ENCODE data around the gene TMEM151B. TPM values are rescaled to one million over a fixed set of nuclear protein-coding genes. Genes with fewer than 3 reads are reported as not detected.

The TMEM151B gene
- total RNA-seq, 1 experiment from 2014 or later, result not detected

- Histone ChIP-seq H3K9ac (ENCODE audit: low read length) (no peak overlapping the region), H3K79me2 (ENCODE audit: low read length) (no peaks in the 10 kb centered on the region), H3K27me3 (ENCODE audit: low read length) (peaks cover 20% of the 10 kb centered on the region), H4K20me1 (ENCODE audit: low read length) (no peaks in the 10 kb centered on the region), H3K27ac (ENCODE audit: low read length) (no peak overlapping the region), H3K9me3 (ENCODE audit: low read length) (no peaks in the 10 kb centered on the region), H3K4me3 (ENCODE audit: low read length) (no peak overlapping the region), H2AFZ (ENCODE audit: low read length) (no peak overlapping the region), H3K9me2 (replicated peaks; ENCODE audit: low read length) (no peaks in the 10 kb centered on the region), H3K4me2 (ENCODE audit: low read length) (no peak overlapping the region), H3K36me3 (ENCODE audit: low read depth, low read length) (no peaks in the 10 kb centered on the region), H3K4me1 (ENCODE audit: insufficient read depth, low read length) (no peaks in the 10 kb centered on the region), H3F3A (ENCODE audit: low read length, unreplicated experiment) (no peaks in the 10 kb centered on the region)
- TF ChIP-seq EZH2phosphoT487 (IDR thresholded peaks at IDR 0.05; ENCODE audit: borderline replicate concordance, low read length), result no peak
- TF ChIP-seq CTCF (conservative IDR thresholded peaks at IDR 0.05; ENCODE audit: low read depth, low read length), result no peak
- TF ChIP-seq EZH2 (IDR thresholded peaks at IDR 0.05; ENCODE audit: low read length, unreplicated experiment), result no peak
- DNase-seq (no peak), ATAC-seq (no peak)
- POLR2A ChIA-PET (ENCODE audit: unreplicated experiment), result no interaction called here
- BruUV-seq (replicated peaks), result no TSS peak
- CTCF ChIA-PET, result no interaction called here
- intact Hi-C loops (cut with micrococcal nuclease), result no loop called here
These were observed 59.6 kb downstream of the TMEM151B start for GRCh38 chr6:44329858-44330257.

GRCh38 chr6:44332585-44332984 is 62.3 kb downstream of the TMEM151B start:
- Histone ChIP-seq H3K27me3 (ENCODE audit: low read length) (peaks cover 26% of the 10 kb centered on the region), H3K4me1 (ENCODE audit: insufficient read depth, low read length) (no peaks in the 10 kb centered on the region), H3K79me2 (ENCODE audit: low read length) (no peaks in the 10 kb centered on the region), H3F3A (ENCODE audit: low read length, unreplicated experiment) (no peaks in the 10 kb centered on the region), H3K9ac (ENCODE audit: low read length) (no peak overlapping the region), H3K9me3 (ENCODE audit: low read length) (no peaks in the 10 kb centered on the region), H3K36me3 (ENCODE audit: low read depth, low read length) (no peaks in the 10 kb centered on the region), H3K9me2 (replicated peaks; ENCODE audit: low read length) (no peaks in the 10 kb centered on the region), H3K27ac (ENCODE audit: low read length) (no peak overlapping the region), H3K4me3 (ENCODE audit: low read length) (no peak overlapping the region), H2AFZ (ENCODE audit: low read length) (no peak overlapping the region), H4K20me1 (ENCODE audit: low read length) (no peaks in the 10 kb centered on the region), H3K4me2 (ENCODE audit: low read length) (no peak overlapping the region)
- CTCF ChIA-PET, result interaction anchor here (0.6 kb wide), 1 partner anchor 82 kb away, joined by 3 read pairs; no protein-coding TSS in a partner anchor
- TF ChIP-seq EZH2phosphoT487 (IDR thresholded peaks at IDR 0.05; ENCODE audit: borderline replicate concordance, low read length) (no peak), CTCF (conservative IDR thresholded peaks at IDR 0.05; ENCODE audit: low read depth, low read length) (no peak), EZH2 (IDR thresholded peaks at IDR 0.05; ENCODE audit: low read length, unreplicated experiment) (no peak)
- ATAC-seq (no peak), DNase-seq (no peak)
- no TSS peak for BruUV-seq (replicated peaks)
- intact Hi-C loops (cut with micrococcal nuclease), result no loop called here
- POLR2A ChIA-PET (ENCODE audit: unreplicated experiment), result no interaction called here

- H3K4me2 ChIP-seq (ENCODE audit: low read length), result no peak overlapping the region
- CTCF ChIA-PET, result no interaction called here
- no peaks in the 10 kb centered on the region for H3K36me3 ChIP-seq (ENCODE audit: low read depth, low read length)
- no peaks in the 10 kb centered on the region for H3K79me2 ChIP-seq (ENCODE audit: low read length)
- ATAC-seq (no peak), DNase-seq (no peak)
- H3K9ac ChIP-seq (ENCODE audit: low read length), result no peak overlapping the region
- no peaks in the 10 kb centered on the region for H4K20me1 ChIP-seq (ENCODE audit: low read length)
- H3K9me2 ChIP-seq (replicated peaks; ENCODE audit: low read length), result no peaks in the 10 kb centered on the region
- no peaks in the 10 kb centered on the region for H3K9me3 ChIP-seq (ENCODE audit: low read length)
- TF ChIP-seq CTCF (conservative IDR thresholded peaks at IDR 0.05; ENCODE audit: low read depth, low read length), result no peak
- no peak for TF ChIP-seq EZH2phosphoT487 (IDR thresholded peaks at IDR 0.05; ENCODE audit: borderline replicate concordance, low read length)
- no peak for TF ChIP-seq EZH2 (IDR thresholded peaks at IDR 0.05; ENCODE audit: low read length, unreplicated experiment)
- H3K4me1 ChIP-seq (ENCODE audit: insufficient read depth, low read length), result no peaks in the 10 kb centered on the region
- H3K27ac ChIP-seq (ENCODE audit: low read length), result no peak overlapping the region
- no peak overlapping the region for H2AFZ ChIP-seq (ENCODE audit: low read length)
- H3K27me3 ChIP-seq (ENCODE audit: low read length), result peaks cover 26% of the 10 kb centered on the region
- intact Hi-C loops (cut with micrococcal nuclease), result no loop called here
- no peaks in the 10 kb centered on the region for H3F3A ChIP-seq (ENCODE audit: low read length, unreplicated experiment)
- no peak overlapping the region for H3K4me3 ChIP-seq (ENCODE audit: low read length)
- BruUV-seq (replicated peaks), result no TSS peak
- POLR2A ChIA-PET (ENCODE audit: unreplicated experiment), result no interaction called here
These were observed 63.1 kb downstream of the TMEM151B start for GRCh38 chr6:44333273-44333919.

All from PC-3 (cell line).